ENCODE results near the gene TMEM131. TPM values are rescaled to one million over a fixed set of nuclear protein-coding genes. Genes with fewer than 3 reads are reported as not detected.

TMEM131 gene
- total and polyA plus RNA-seq, 2 experiments from 2014 or later, result 9.2 to 22.7 TPM

GRCh38 chr2:97781981-97782380 lies 213.8 kb downstream of the TMEM131 start (continued):
- TF ChIP-seq ETS1 (IDR thresholded peaks at IDR 0.05), result no peak
- TF ChIP-seq JUNB (IDR thresholded peaks at IDR 0.05; ENCODE audit: unreplicated experiment), result no peak
- no peak for TF ChIP-seq STAT1 (IDR thresholded peaks at IDR 0.05; ENCODE audit: unreplicated experiment)
- TF ChIP-seq EZH2phosphoT487 (IDR thresholded peaks at IDR 0.05; ENCODE audit: unreplicated experiment), result no peak
- no peak for TF ChIP-seq NANOG (IDR thresholded peaks at IDR 0.05; ENCODE audit: borderline replicate concordance)
- TF ChIP-seq ZNF331 (CRISPR knock-in tag; IDR thresholded peaks at IDR 0.05; ENCODE audit: low read depth), result no peak

GRCh38 chr2:97779141-97779540 lies 216.6 kb downstream of the TMEM131 start:
- Histone ChIP-seq H2AFZ (no peak overlapping the region), H3K27me3 (ENCODE audit: insufficient read depth) (no peaks in the 10 kb centered on the region), H3K4me2 (no peak overlapping the region), H4K20me1 (replicated peaks; ENCODE audit: insufficient read depth) (no peaks in the 10 kb centered on the region), H3K4me3 (no peak overlapping the region), H3K27ac (ENCODE audit: low read depth) (no peak overlapping the region), H3K4me1 (ENCODE audit: insufficient read depth) (no peaks in the 10 kb centered on the region), H3K36me3 (ENCODE audit: insufficient read depth) (0 out of 2 replicates have a peak, but pooled peaks cover 3% of the 10 kb centered on the region), H3K9me2 (ENCODE audit: insufficient read depth) (no peaks in the 10 kb centered on the region), H3K79me2 (replicated peaks; ENCODE audit: insufficient read depth) (no peaks in the 10 kb centered on the region), H3F3A (replicated peaks; ENCODE audit: low read depth) (no peaks in the 10 kb centered on the region)
- no peak for ATAC-seq
- Mint-ChIP-seq H3K27ac (no peak overlapping the region), H3K9me3 (no peaks in the 10 kb centered on the region), H3K36me3 (ENCODE audit: low read depth) (peaks cover 10% of the 10 kb centered on the region; the same call in 2 of the 3 replicates), H3K27me3 (ENCODE audit: insufficient read depth, low read depth, poor library complexity) (peaks cover 3% of the 10 kb centered on the region), H3K4me3 (no peak overlapping the region), H3K4me1 (peaks cover 4% of the 10 kb centered on the region; the same call in 2 of the 3 replicates)
- no peak for DNase-seq (ENCODE audit: low spot score)
- TF ChIP-seq NANOG (IDR thresholded peaks at IDR 0.05; ENCODE audit: borderline replicate concordance) (no peak), ZNF331 (CRISPR knock-in tag; IDR thresholded peaks at IDR 0.05; ENCODE audit: low read depth) (no peak), ZNF462 (CRISPR knock-in tag; IDR thresholded peaks at IDR 0.05) (no peak), JUNB (IDR thresholded peaks at IDR 0.05; ENCODE audit: unreplicated experiment) (no peak), STAT1 (IDR thresholded peaks at IDR 0.05; ENCODE audit: unreplicated experiment) (no peak), CREB1 (CRISPR knock-in tag; IDR thresholded peaks at IDR 0.05; ENCODE audit: low read depth) (no peak), EZH2phosphoT487 (IDR thresholded peaks at IDR 0.05; ENCODE audit: unreplicated experiment) (no peak)
